ENCODE data around the gene ERBB3. TPM values are rescaled to one million over a fixed set of nuclear protein-coding genes. Genes with fewer than 3 reads are reported as not detected.

Gene ERBB3
- total RNA-seq, 2 donors from 2014 or later = 45.7 to 51.8 TPM

DNA sequence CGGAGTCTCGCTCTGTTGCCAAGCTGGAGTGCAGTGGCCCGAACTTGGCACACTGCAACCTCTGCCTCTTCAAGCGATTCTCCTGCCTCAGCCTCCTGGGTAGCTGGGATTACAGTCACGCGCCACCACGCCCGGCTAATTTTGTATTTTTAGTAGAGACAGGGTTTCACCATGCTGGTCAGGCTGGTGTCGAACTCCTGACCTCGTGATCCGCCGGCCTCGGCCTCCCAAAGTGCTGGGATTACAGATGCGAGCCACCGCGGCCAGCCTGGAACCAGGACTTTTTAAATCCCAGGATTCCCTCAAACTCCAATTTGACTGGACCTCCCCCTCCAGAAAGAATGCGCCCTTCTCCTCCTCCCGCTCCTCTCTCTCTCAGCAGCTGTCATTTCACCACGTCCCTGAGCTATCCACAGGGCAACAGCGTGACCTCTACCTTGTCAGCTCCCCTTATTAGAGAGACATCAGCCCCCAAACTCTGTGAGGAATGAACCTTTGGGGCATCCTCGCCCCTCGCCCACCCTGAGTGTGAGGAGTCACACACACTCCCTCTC lies 50.1 kb downstream of the ERBB3 start:
- H3K4me1 Mint-ChIP-seq = peaks cover 22% of the 10 kb centered on the region
- Histone ChIP-seq H3K27ac (ENCODE audit: low read depth, low read length) (no peak overlapping the region), H3K4me1 (ENCODE audit: control insufficient read depth, insufficient read depth, low read length) (peaks cover 5% of the 10 kb centered on the region), H3K27me3 (ENCODE audit: control insufficient read depth, insufficient read depth, low read length, poor library complexity, severe bottlenecking) (no peaks in the 10 kb centered on the region), H3K4me3 (ENCODE audit: low read length) (peak overlapping the region; percentile 94), H3K36me3 (ENCODE audit: control insufficient read depth, insufficient read depth, low read length) (peaks cover 46% of the 10 kb centered on the region), H3K9ac (ENCODE audit: extremely low read depth, low read length, poor library complexity, severe bottlenecking) (no peak overlapping the region), H3K9me3 (ENCODE audit: control insufficient read depth, low read length) (peaks cover 9% of the 10 kb centered on the region)
- peak overlapping the region; percentile 89 for H3K4me3 Mint-ChIP-seq
- H3K9me3 Mint-ChIP-seq = no peaks in the 10 kb centered on the region
- WGBS, 2 experiments (ENCODE audit: insufficient coverage in 1 of 2, insufficient read length in 1 of 2) = 80 to 86% methylated on average over 17 to 22 of the region's 22 CpGs
- TF ChIP-seq, protein P1, sequence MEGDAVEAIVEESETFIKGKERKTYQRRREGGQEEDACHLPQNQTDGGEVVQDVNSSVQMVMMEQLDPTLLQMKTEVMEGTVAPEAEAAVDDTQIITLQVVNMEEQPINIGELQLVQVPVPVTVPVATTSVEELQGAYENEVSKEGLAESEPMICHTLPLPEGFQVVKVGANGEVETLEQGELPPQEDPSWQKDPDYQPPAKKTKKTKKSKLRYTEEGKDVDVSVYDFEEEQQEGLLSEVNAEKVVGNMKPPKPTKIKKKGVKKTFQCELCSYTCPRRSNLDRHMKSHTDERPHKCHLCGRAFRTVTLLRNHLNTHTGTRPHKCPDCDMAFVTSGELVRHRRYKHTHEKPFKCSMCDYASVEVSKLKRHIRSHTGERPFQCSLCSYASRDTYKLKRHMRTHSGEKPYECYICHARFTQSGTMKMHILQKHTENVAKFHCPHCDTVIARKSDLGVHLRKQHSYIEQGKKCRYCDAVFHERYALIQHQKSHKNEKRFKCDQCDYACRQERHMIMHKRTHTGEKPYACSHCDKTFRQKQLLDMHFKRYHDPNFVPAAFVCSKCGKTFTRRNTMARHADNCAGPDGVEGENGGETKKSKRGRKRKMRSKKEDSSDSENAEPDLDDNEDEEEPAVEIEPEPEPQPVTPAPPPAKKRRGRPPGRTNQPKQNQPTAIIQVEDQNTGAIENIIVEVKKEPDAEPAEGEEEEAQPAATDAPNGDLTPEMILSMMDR (conservative IDR thresholded peaks at IDR 0.05) = no peak
- H3K27me3 Mint-ChIP-seq (ENCODE audit: insufficient read depth) = no peaks in the 10 kb centered on the region
- peaks cover 44% of the 10 kb centered on the region for H3K36me3 Mint-ChIP-seq (ENCODE audit: low read depth)
- DNase-seq = no peak
- no peak overlapping the region for H3K27ac Mint-ChIP-seq

DNA sequence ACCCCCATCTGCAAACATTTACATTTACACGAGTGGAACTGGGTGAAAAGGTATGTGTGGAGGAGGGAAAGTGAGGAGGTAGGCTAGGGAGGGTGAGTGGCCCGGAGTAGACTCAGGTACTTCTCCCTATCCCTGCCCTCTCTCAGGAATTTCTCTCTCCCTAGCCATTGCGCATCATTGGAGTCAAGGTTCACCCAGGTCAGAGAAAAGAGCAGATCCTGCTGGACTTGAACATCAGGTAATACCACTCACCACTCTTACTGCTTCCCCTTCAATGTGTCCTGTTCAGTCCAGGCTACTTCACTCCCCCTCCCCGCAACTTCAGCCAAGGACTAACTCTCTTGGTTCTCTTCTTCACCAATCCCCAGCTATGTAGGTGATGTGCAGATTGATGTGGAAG lies 50.9 kb downstream of the ERBB3 start:
- H3K9me3 ChIP-seq (ENCODE audit: control insufficient read depth, low read length) = peaks cover 9% of the 10 kb centered on the region
- TF ChIP-seq, protein P1 (conservative IDR thresholded peaks at IDR 0.05) = no peak
- H3K9ac ChIP-seq (ENCODE audit: extremely low read depth, low read length, poor library complexity, severe bottlenecking) = no peak overlapping the region
- H3K4me3 ChIP-seq (ENCODE audit: low read length) = peak overlapping the region; percentile 94
- no peak overlapping the region for H3K27ac ChIP-seq (ENCODE audit: low read depth, low read length)
- peak overlapping the region; percentile 89 for H3K4me3 Mint-ChIP-seq
- DNase-seq = no peak
- H3K9me3 Mint-ChIP-seq = no peaks in the 10 kb centered on the region
- peaks cover 5% of the 10 kb centered on the region for H3K4me1 ChIP-seq (ENCODE audit: control insufficient read depth, insufficient read depth, low read length)
- peaks cover 22% of the 10 kb centered on the region for H3K4me1 Mint-ChIP-seq
- peaks cover 48% of the 10 kb centered on the region for H3K36me3 Mint-ChIP-seq (ENCODE audit: low read depth)
- no peaks in the 10 kb centered on the region for H3K27me3 Mint-ChIP-seq (ENCODE audit: insufficient read depth)
- WGBS, 2 experiments (ENCODE audit: insufficient coverage in 1 of 2, insufficient read length in 1 of 2) = 92% methylated on average over 3 of the region's 4 CpGs; no CpG with 5 or more reads in 1 of the 2 experiments
- no peaks in the 10 kb centered on the region for H3K27me3 ChIP-seq (ENCODE audit: control insufficient read depth, insufficient read depth, low read length, poor library complexity, severe bottlenecking)
- no peak overlapping the region for H3K27ac Mint-ChIP-seq
- H3K36me3 ChIP-seq (ENCODE audit: control insufficient read depth, insufficient read depth, low read length) = peaks cover 53% of the 10 kb centered on the region

DNA sequence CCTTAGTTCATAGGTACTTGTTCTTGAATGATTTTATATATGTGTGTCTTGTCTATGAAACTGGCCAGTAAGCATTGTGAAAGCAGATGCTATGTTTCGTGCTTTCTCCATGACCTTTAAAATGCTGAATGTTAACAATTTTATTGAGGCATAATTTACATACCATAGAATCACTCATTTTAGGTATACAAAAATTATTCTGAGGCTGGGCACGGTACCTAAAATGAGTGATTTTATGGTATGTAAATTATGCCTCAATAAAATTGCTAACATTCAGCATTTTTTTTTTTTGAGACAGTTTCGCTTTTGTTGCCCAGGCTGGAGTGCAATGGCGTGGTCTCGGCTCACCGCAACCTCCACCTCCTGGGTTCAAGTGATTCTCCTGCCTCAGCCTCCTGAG lies 54.9 kb downstream of the ERBB3 start:
- Mint-ChIP-seq H3K27me3 (ENCODE audit: insufficient read depth) (no peaks in the 10 kb centered on the region), H3K27ac (no peak overlapping the region), H3K4me1 (peaks cover 5% of the 10 kb centered on the region), H3K9me3 (peaks cover 4% of the 10 kb centered on the region), H3K4me3 (no peak overlapping the region), H3K36me3 (ENCODE audit: low read depth) (peaks cover 84% of the 10 kb centered on the region)
- WGBS, 2 experiments (ENCODE audit: insufficient coverage in 1 of 2, insufficient read length in 1 of 2) = 100% methylated on average over 4 to 6 of the region's 6 CpGs
- no peak overlapping the region for H3K27ac ChIP-seq (ENCODE audit: low read depth, low read length)
- peaks cover 9% of the 10 kb centered on the region for H3K9me3 ChIP-seq (ENCODE audit: control insufficient read depth, low read length)
- no peak overlapping the region for H3K4me3 ChIP-seq (ENCODE audit: low read length)
- no peaks in the 10 kb centered on the region for H3K27me3 ChIP-seq (ENCODE audit: control insufficient read depth, insufficient read depth, low read length, poor library complexity, severe bottlenecking)
- no peak overlapping the region for H3K9ac ChIP-seq (ENCODE audit: extremely low read depth, low read length, poor library complexity, severe bottlenecking)
- TF ChIP-seq, protein P1 (conservative IDR thresholded peaks at IDR 0.05) = no peak
- no peaks in the 10 kb centered on the region for H3K4me1 ChIP-seq (ENCODE audit: control insufficient read depth, insufficient read depth, low read length)
- no peak for DNase-seq
- peaks cover 93% of the 10 kb centered on the region for H3K36me3 ChIP-seq (ENCODE audit: control insufficient read depth, insufficient read depth, low read length)
